Testis (tissue), 3 donors: Measurements from ENCODE around the gene CNPY4. TPM values are rescaled to one million over a fixed set of nuclear protein-coding genes. Genes with fewer than 3 reads are reported as not detected.
A peak's percentile ranks its signal among the peaks of the same experiment; 100 is the strongest.

ENCODE experiments used
- DNase-seq: peaks from one replicate; pipeline ENCODE4 v3.0.0-alpha.2; 2019
- H3K27ac ChIP-seq, 2 donors: fragments of 200-600 bp; sonication (generic); one replicate each; pipeline ENCODE4 v1.5.1; 2019
- H3K27me3 ChIP-seq: fragments of 200-600 bp; sonication (generic); one replicate; pipeline ENCODE4 v1.5.1; 2019
- H3K36me3 ChIP-seq: fragments of 200-600 bp; sonication (generic); one replicate; pipeline ENCODE4 v1.5.1; 2017; ENCODE audit warnings: low read depth; ENCODE audit errors: missing control alignments
- H3K4me1 ChIP-seq: fragments of 200-600 bp; sonication (generic); one replicate; pipeline ENCODE4 v1.5.1; 2019
- H3K4me3 ChIP-seq, 2 donors: fragments of 200-600 bp; sonication (generic); one replicate each; pipeline ENCODE4 v1.5.1; 2017 to 2019
- H3K9me3 ChIP-seq: fragments of 200-600 bp; sonication (generic); one replicate; pipeline ENCODE4 v1.5.1; 2017
- CTCF ChIP-seq, 3 experiments: fragments of 450-650 bp in 2 of 3; fragments of 200-600 bp in 1 of 3; sonication (generic) in 1 of 3; IDR thresholded peaks; one replicate each; pipeline ENCODE4 v1.5.1; 2016 to 2019; ENCODE audit warnings: antibody characterized with exemption in 3 of 3, mild to moderate bottlenecking in 2 of 3, moderate library complexity in 1 of 3
- POLR2A ChIP-seq: fragments of 450-650 bp; IDR thresholded peaks from one replicate; pipeline ENCODE4 v1.6.1; 2017; ENCODE audit warnings: antibody characterized with exemption, mild to moderate bottlenecking, moderate library complexity
- WGBS, 2 donors: methylation state at CpG; one replicate each; pipeline ENCODE4 v1.1.5; 2018; 5-methylcytosine and 5-hydroxymethylcytosine counted together
- intact Hi-C: fragments of 100-400 bp; cut with DNase I; formaldehyde crosslinking; loops from one replicate; pipeline ENCODE4 v1.15.1; 2023; ENCODE audit warnings: low total_unique reads
- polyA plus RNA-seq: library from polyadenylated mRNA; stranded (reverse); fragments of 350-450 nt; fragmentation: Illumina TruSeq; extraction: RNeasy Lipid Tissue Mini Kit (QIAGEN cat#74804); gene quantifications from one replicate; pipeline ENCODE4 v1.2.3, GENCODE V29; 2014; ENCODE audit warnings: low read depth, low replicate concordance; ENCODE audit not compliant: insufficient read depth
- total RNA-seq, 2 donors: library from RNA; depleted of rRNA; stranded (reverse); fragments of >200 nt; gene quantifications; one replicate each; pipeline ENCODE4 v1.2.3, GENCODE V29; 2016

Gene CNPY4
- total and polyA plus RNA-seq, 3 donors from 2014 or later: 14.3 to 22.2 (median 19.3) TPM

DNA sequence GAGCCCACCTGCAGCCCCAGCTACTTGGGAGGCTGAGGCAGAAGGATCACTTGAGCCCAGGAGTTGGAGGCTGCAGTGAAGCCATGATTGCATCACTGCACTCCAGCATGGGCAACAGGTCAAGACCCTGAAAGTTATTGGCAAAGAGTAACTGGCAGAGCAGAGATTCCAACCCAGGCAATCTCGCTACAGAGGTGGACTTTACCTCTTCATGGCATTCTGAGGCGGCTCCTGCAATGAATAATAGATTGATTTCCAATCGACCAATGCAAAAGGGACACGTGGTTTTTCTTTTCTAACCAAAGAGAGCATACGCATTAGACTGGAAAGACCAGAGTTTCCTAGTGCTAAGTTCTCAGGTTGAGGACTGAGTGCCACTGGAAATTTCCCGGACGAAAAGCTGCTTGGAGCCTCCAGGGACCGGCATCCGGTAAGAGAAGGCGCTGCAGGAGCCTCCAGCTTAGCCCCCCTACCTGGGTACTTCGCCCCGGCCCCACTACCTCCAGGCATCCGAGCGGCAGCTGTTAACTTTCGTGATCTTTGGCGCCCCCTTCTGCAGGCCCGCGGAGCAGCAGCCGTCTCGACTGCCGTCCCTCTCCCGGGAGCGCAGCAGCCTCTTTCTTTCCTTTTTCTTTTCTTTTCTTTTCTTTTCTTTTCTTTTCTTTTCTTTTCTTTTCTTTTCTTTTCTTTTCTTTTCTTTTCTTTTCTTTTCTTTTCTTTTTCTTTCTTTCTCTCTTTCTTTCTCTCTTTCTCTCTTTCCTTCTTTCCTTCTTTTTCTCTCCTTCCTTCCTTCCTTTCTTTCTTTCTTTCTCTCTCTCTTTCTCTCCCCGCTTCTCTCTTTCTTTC lies 11.4 kb downstream of the CNPY4 start:
- intact Hi-C loops: no loop called here
- no peak overlapping the region for H3K27ac ChIP-seq

GRCh38 chr7:100132126-100132525 lies 12.7 kb downstream of the CNPY4 start:
- TF ChIP-seq CTCF (IDR thresholded peaks at IDR 0.05) (no peak), POLR2A (no peak)
- DNase-seq: no peak
- intact Hi-C loops: no loop called here
- H3K36me3 ChIP-seq: no peaks in the 10 kb centered on the region
- peaks cover 14% of the 10 kb centered on the region for H3K4me1 ChIP-seq
- H3K27me3 ChIP-seq: no peaks in the 10 kb centered on the region
- no peak overlapping the region for H3K4me3 ChIP-seq
- WGBS, 2 donors: 79 to 80% methylated on average over 7 of the region's 7 CpGs
- no peak overlapping the region for H3K27ac ChIP-seq
- H3K9me3 ChIP-seq: no peaks in the 10 kb centered on the region

More for the DNA sequence above, 11.4 kb downstream of the CNPY4 start:
- no peaks in the 10 kb centered on the region for H3K9me3 ChIP-seq
- WGBS, 2 donors: 9 to 13% methylated on average over 24 of the region's 24 CpGs
- TF ChIP-seq CTCF (IDR thresholded peaks at IDR 0.05) (peak; percentile 48 to 84 (median 83)), POLR2A (no peak)
- H3K4me1 ChIP-seq: peaks cover 14% of the 10 kb centered on the region
- no peak overlapping the region for H3K4me3 ChIP-seq
- no peaks in the 10 kb centered on the region for H3K36me3 ChIP-seq
- no peaks in the 10 kb centered on the region for H3K27me3 ChIP-seq
- peak; percentile 90 for DNase-seq

DNA sequence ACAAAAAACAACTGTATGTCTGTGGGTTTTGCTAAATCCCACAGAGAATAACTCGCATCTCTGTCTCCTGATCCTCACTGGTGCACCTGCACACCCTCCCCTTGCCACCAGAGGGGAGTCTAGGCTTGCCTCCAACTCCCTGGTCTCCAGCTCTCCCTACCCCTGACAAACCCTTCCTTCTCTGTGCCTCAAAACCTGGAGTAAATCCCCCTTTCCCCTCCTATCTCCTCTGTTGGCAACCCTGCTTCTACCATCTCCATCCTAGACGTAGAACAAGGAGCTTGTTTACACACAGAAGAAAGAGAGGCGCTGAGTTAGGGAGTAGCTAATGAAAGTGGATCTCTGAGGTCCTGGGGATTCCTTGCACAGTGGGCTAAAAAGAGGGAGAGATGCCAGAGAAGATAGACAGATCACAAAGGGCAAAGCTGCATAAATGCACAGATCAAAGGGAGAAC lies 13.3 kb downstream of the CNPY4 start:
- 35 to 40% methylated on average over 3 of the region's 3 CpGs for WGBS, 2 donors
- no peaks in the 10 kb centered on the region for H3K27me3 ChIP-seq

DNA sequence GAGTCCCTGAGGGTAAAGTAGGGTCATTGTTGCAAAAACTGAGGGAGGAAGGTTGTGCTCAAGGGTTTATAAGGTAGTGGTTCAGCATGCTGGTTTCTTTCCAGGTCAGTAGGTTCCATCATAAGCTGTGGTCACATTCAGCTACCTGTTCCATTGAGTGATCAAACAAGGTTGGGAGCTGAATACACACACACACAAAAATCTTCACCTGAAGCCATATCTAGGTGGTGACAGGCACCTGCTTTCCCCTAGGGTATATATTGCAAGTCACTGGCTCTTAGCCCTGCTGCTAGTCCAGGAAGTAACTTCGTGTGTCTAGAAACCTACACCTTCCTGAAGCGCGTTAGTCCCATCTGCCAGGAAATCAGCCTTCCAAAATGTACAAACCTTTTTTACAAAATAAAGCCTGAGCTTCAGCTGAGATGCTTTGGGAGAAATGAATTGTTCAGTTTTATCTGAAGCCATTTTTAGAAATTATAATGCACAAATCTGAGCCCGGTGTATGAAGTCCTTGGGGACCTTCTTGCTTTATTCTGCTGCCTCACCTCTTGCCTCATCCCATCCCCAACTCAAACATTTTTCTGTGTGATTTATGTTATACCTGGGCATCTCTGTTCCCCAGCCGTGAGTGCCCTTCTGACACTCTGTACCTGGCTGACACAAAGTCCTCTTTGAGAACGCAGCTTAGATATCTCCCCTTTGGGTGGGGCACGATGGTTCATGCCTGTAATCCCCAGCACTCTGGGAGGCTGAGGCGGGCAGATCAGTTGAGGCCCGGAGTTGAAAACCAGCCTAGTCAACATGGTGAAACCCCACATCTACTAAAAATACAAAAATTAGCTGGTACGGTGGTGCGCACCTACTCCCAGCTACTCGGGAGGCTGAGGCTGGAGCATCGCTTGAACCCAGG lies 18.7 kb downstream of the CNPY4 start:
- H3K27ac ChIP-seq: no peak overlapping the region
- H3K36me3 ChIP-seq: no peaks in the 10 kb centered on the region
- no peak for DNase-seq
- no peaks in the 10 kb centered on the region for H3K27me3 ChIP-seq
- TF ChIP-seq POLR2A: no peak
- no peak for TF ChIP-seq CTCF (IDR thresholded peaks at IDR 0.05)
- intact Hi-C loops: no loop called here
- H3K4me1 ChIP-seq: peaks cover under 1% of the 10 kb centered on the region
- no peak overlapping the region for H3K4me3 ChIP-seq
- 83 to 87% methylated on average over 13 of the region's 13 CpGs for WGBS, 2 donors
- H3K9me3 ChIP-seq: no peaks in the 10 kb centered on the region

More for the DNA sequence above, 13.3 kb downstream of the CNPY4 start:
- H3K4me1 ChIP-seq: peaks cover 14% of the 10 kb centered on the region
- H3K4me3 ChIP-seq: no peak overlapping the region
- no peaks in the 10 kb centered on the region for H3K9me3 ChIP-seq
- TF ChIP-seq CTCF (IDR thresholded peaks at IDR 0.05) (peak; percentile 68 to 72 (median 69)), POLR2A (no peak)
- intact Hi-C loops: no loop called here
- H3K36me3 ChIP-seq: no peaks in the 10 kb centered on the region
- peak; percentile 78 for DNase-seq
- peak overlapping the region in 1 of 2 donors; percentile 9 for H3K27ac ChIP-seq
